NCI-H1092 treated with DMSO at 0.1 percent for 48 hours (cell line): ENCODE data around the gene FMN1.

Source experiments
- DNase-seq: peaks from one replicate; lab custom pipeline; 2025; lab: John Stamatoyannopoulos, UW

The FMN1 gene

GRCh38 chr15:33194704-33195670, at the start of gene FMN1:
FMN1 (minus strand) TSS chr15:33194714; CDS start chr15:33154914, 39,800 bp downstream.
- DNase-seq: peak; percentile 89

- no peak for DNase-seq
Measured at GRCh38 chr15:33243869-33244268, 49.4 kb upstream of the FMN1 start.

GRCh38 chr15:33243393-33243792, 48.9 kb upstream of the FMN1 start:
- no peak for DNase-seq

- no peak for DNase-seq
Measured at GRCh38 chr15:33242669-33243191, 48.2 kb upstream of the FMN1 start.

- no peak for DNase-seq
Measured at GRCh38 chr15:33242165-33242564, 47.7 kb upstream of the FMN1 start.

- DNase-seq: no peak
Measured at GRCh38 chr15:33236841-33237509, 42.5 kb upstream of the FMN1 start.

- no peak for DNase-seq
Measured at GRCh38 chr15:33234020-33234461, 39.5 kb upstream of the FMN1 start.

GRCh38 chr15:33226559-33227181, 32.2 kb upstream of the FMN1 start:
- DNase-seq: peak; percentile 39

GRCh38 chr15:33218071-33218491, 23.6 kb upstream of the FMN1 start:
- DNase-seq: no peak

- no peak for DNase-seq
Measured at GRCh38 chr15:33215941-33216872, 21.7 kb upstream of the FMN1 start.

GRCh38 chr15:33211176-33211808, 16.8 kb upstream of the FMN1 start:
- DNase-seq: peak; percentile 51

GRCh38 chr15:33209575-33210481, 15.3 kb upstream of the FMN1 start:
- no peak for DNase-seq

- DNase-seq: no peak
Measured at GRCh38 chr15:33207646-33208045, 13.1 kb upstream of the FMN1 start.

- DNase-seq: no peak
Measured at GRCh38 chr15:33206366-33206765, 11.9 kb upstream of the FMN1 start.

- no peak for DNase-seq
Measured at GRCh38 chr15:33204926-33205325, 10.4 kb upstream of the FMN1 start.

GRCh38 chr15:33204087-33204486, 9.6 kb upstream of the FMN1 start:
- DNase-seq: no peak

GRCh38 chr15:33201491-33202231, 7.1 kb upstream of the FMN1 start:
- no peak for DNase-seq

- no peak for DNase-seq
Measured at GRCh38 chr15:33200903-33201302, 6.4 kb upstream of the FMN1 start.

GRCh38 chr15:33200444-33200843, 5.9 kb upstream of the FMN1 start:
- DNase-seq: no peak
